GM23338 (cell line): ENCODE results near the gene SEMG1. TPM values are rescaled to one million over a fixed set of nuclear protein-coding genes. Genes with fewer than 3 reads are reported as not detected.

ENCODE experiments used
- ATAC-seq: fragments of 200-7000 bp; cut with Tn5 transposase; 3 replicates; pipeline ENCODE4 v1.9.1; 2020
- DNase-seq: peaks from one replicate; pipeline ENCODE4 v3.0.0-alpha.2; 2015; ENCODE audit warnings: low spot score
- H2AFZ ChIP-seq: fragments of 200-600 bp; sonication (generic); 2 replicates; pipeline ENCODE4 v1.8.0; 2016; ENCODE audit warnings: antibody characterized with exemption, mild to moderate bottlenecking, moderate library complexity
- H3F3A ChIP-seq: fragments of 200-600 bp; sonication (generic); replicated peaks from 2 replicates; pipeline ENCODE4 v1.8.0; 2017; ENCODE audit warnings: antibody characterized with exemption, mixed run types, low read depth
- H3K27ac ChIP-seq: fragments of 200-600 bp; sonication (generic); 2 replicates; pipeline ENCODE4 v1.6.1; 2016; ENCODE audit warnings: low read depth
- H3K27me3 ChIP-seq: fragments of 200-600 bp; sonication (generic); 2 replicates; pipeline ENCODE4 v1.8.0; 2016; ENCODE audit warnings: mild to moderate bottlenecking, mixed run types, moderate library complexity; ENCODE audit not compliant: insufficient read depth
- H3K36me3 ChIP-seq: fragments of 200-600 bp; sonication (generic); 2 replicates; pipeline ENCODE4 v1.8.0; 2016; ENCODE audit warnings: mild to moderate bottlenecking; ENCODE audit not compliant: insufficient read depth
- H3K4me1 ChIP-seq: fragments of 200-600 bp; sonication (generic); 2 replicates; pipeline ENCODE4 v1.8.0; 2016; ENCODE audit warnings: mild to moderate bottlenecking, moderate library complexity; ENCODE audit not compliant: insufficient read depth
- H3K4me2 ChIP-seq: fragments of 200-600 bp; sonication (generic); 2 replicates; pipeline ENCODE4 v1.7.1; 2017; ENCODE audit warnings: mixed run types
- H3K4me3 ChIP-seq: fragments of 200-600 bp; sonication (generic); 2 replicates; pipeline ENCODE4 v1.6.1; 2016; ENCODE audit warnings: mixed run types
- H3K79me2 ChIP-seq: fragments of 200-600 bp; sonication (generic); replicated peaks from 2 replicates; pipeline ENCODE4 v1.8.0; 2017; ENCODE audit warnings: mild to moderate bottlenecking; ENCODE audit not compliant: insufficient read depth
- H3K9me2 ChIP-seq: fragments of 200-600 bp; sonication (generic); 2 replicates; pipeline ENCODE4 v1.8.0; 2017; ENCODE audit not compliant: insufficient read depth
- H4K20me1 ChIP-seq: fragments of 200-600 bp; sonication (generic); replicated peaks from 2 replicates; pipeline ENCODE4 v1.8.0; 2017; ENCODE audit warnings: mild to moderate bottlenecking; ENCODE audit not compliant: insufficient read depth
- H3K27ac Mint-ChIP-seq: 2 replicates; pipeline ENCODE4 v1.8.0; 2020; ENCODE audit warnings: inconsistent platforms, mild to moderate bottlenecking, moderate library complexity, mixed read lengths
- H3K27me3 Mint-ChIP-seq: 3 replicates; pipeline ENCODE4 v1.8.0; 2022; ENCODE audit warnings: low read depth, mild to moderate bottlenecking, moderate library complexity, mixed read lengths, inconsistent platforms; ENCODE audit not compliant: insufficient read depth, poor library complexity
- H3K36me3 Mint-ChIP-seq: 3 replicates; pipeline ENCODE4 v1.8.0; 2021; ENCODE audit warnings: low read depth, mild to moderate bottlenecking, inconsistent platforms, moderate library complexity, mixed read lengths
- H3K4me1 Mint-ChIP-seq: 3 replicates; pipeline ENCODE4 v1.8.0; 2020; ENCODE audit warnings: mild to moderate bottlenecking, inconsistent platforms, mixed read lengths
- H3K4me3 Mint-ChIP-seq: 3 replicates; pipeline ENCODE4 v1.8.0; 2021; ENCODE audit warnings: moderate library complexity, mild to moderate bottlenecking, inconsistent platforms, mixed read lengths
- H3K9me3 Mint-ChIP-seq: 3 replicates; pipeline ENCODE4 v1.8.0; 2020; ENCODE audit warnings: moderate library complexity, mild to moderate bottlenecking, inconsistent platforms, mixed read lengths
- CTCF ChIP-seq, 2 experiments: fragments of 200-600 bp in 1 of 2; sonication (generic) in 1 of 2; conservative IDR thresholded peaks; 2 replicates each; pipeline versions ENCODE4 v1.5.1 to v1.6.1; 2016 to 2017; ENCODE audit warnings: antibody characterized with exemption in 2 of 2, low read depth in 2 of 2, mild to moderate bottlenecking in 2 of 2, moderate library complexity in 1 of 2
- ETS1 ChIP-seq: IDR thresholded peaks from 2 replicates; pipeline ENCODE4 v1.6.1; 2016; ENCODE audit warnings: antibody characterized with exemption
- EZH2phosphoT487 ChIP-seq: fragments of 200-600 bp; sonication (generic); IDR thresholded peaks from one replicate; pipeline ENCODE4 v1.8.1; 2018; ENCODE audit warnings: antibody characterized with exemption; ENCODE audit not compliant: unreplicated experiment
- JUNB ChIP-seq: IDR thresholded peaks from one replicate; pipeline ENCODE4 v1.6.1; 2016; ENCODE audit warnings: antibody characterized with exemption; ENCODE audit not compliant: unreplicated experiment
- NANOG ChIP-seq: IDR thresholded peaks from 2 replicates; pipeline ENCODE4 v1.6.1; 2016; ENCODE audit warnings: antibody characterized with exemption, borderline replicate concordance
- POLR2AphosphoS5 ChIP-seq: IDR thresholded peaks from 2 replicates; pipeline ENCODE4 v1.6.1; 2016; ENCODE audit warnings: antibody characterized with exemption, low read depth
- REST ChIP-seq: IDR thresholded peaks from one replicate; pipeline ENCODE4 v1.6.1; 2018; ENCODE audit warnings: antibody characterized with exemption; ENCODE audit not compliant: unreplicated experiment
- STAT1 ChIP-seq: IDR thresholded peaks from one replicate; pipeline ENCODE4 v1.6.1; 2016; ENCODE audit warnings: antibody characterized with exemption; ENCODE audit not compliant: unreplicated experiment
- ZNF114 ChIP-seq: fragments of 250-450 bp; sonication (Bioruptor Pico); IDR thresholded peaks from 2 replicates; pipeline ENCODE4 v1.5.0; 2020; ENCODE audit warnings: mild to moderate bottlenecking, moderate library complexity
- ZNF331 ChIP-seq: fragments of 250-450 bp; sonication (Bioruptor Pico); IDR thresholded peaks from 2 replicates; pipeline ENCODE4 v1.5.0; 2020; ENCODE audit warnings: low read depth, mild to moderate bottlenecking, moderate library complexity
- polyA plus RNA-seq: library from polyadenylated mRNA; unstranded; fragments of >200 nt; fragmentation: Nextera tagmentation; extraction: Ambion mirVana; gene quantifications from 2 replicates; pipeline ENCODE4 v1.2.1, GENCODE V29; 2016
- total RNA-seq: library from RNA; depleted of rRNA; stranded (reverse); fragments of >200 nt; shearing (Covaris generic); gene quantifications from 2 replicates; pipeline ENCODE4 v1.2.3, GENCODE V29; 2014

SEMG1 gene
- total and polyA plus RNA-seq, 2 experiments from 2014 or later, result 3.3 to 5.7 TPM

- TF ChIP-seq CTCF (conservative IDR thresholded peaks at IDR 0.05; ENCODE audit: low read depth in 2 of 2) (no peak), REST (no peak), EZH2phosphoT487 (no peak), STAT1 (no peak)
Measured at GRCh38 chr20:45189067-45189609, 17.7 kb upstream of the SEMG1 start (continued).

GRCh38 chr20:45189861-45190260 lies 17.0 kb upstream of the SEMG1 start:
- Mint-ChIP-seq H3K27ac (no peak overlapping the region), H3K4me3 (no peak overlapping the region), H3K36me3 (no peaks in the 10 kb centered on the region), H3K4me1 (no peaks in the 10 kb centered on the region), H3K27me3 (no peaks in the 10 kb centered on the region), H3K9me3 (no peaks in the 10 kb centered on the region)
- H3K27ac ChIP-seq, result no peak overlapping the region
- H3K9me2 ChIP-seq, result 0 out of 2 replicates have a peak, but pooled peaks cover 3% of the 10 kb centered on the region
- no peaks in the 10 kb centered on the region for H3K79me2 ChIP-seq
- ATAC-seq (no peak), DNase-seq (no peak)
- no peak overlapping the region; the same call in 1 of the 2 replicates for H2AFZ ChIP-seq
- H3K4me2 ChIP-seq, result no peak overlapping the region
- no peaks in the 10 kb centered on the region for H3K36me3 ChIP-seq
- TF ChIP-seq ZNF114 (no peak), JUNB (no peak), ZNF331 (no peak)
- no peaks in the 10 kb centered on the region for H3F3A ChIP-seq
- no peaks in the 10 kb centered on the region for H3K27me3 ChIP-seq
- H4K20me1 ChIP-seq, result no peaks in the 10 kb centered on the region
- no peak overlapping the region for H3K4me3 ChIP-seq
- no peaks in the 10 kb centered on the region for H3K4me1 ChIP-seq

GRCh38 chr20:45191926-45192325 lies 14.9 kb upstream of the SEMG1 start:
- no peak for ATAC-seq
- H3K79me2 ChIP-seq, result no peaks in the 10 kb centered on the region
- no peak overlapping the region for H3K4me2 ChIP-seq
- no peaks in the 10 kb centered on the region for H3K27me3 Mint-ChIP-seq
- H3F3A ChIP-seq, result no peaks in the 10 kb centered on the region
- no peaks in the 10 kb centered on the region for H3K36me3 Mint-ChIP-seq
- DNase-seq, result no peak
- H3K4me1 Mint-ChIP-seq, result no peaks in the 10 kb centered on the region
- H3K27ac Mint-ChIP-seq, result no peak overlapping the region
- H3K27ac ChIP-seq, result no peak overlapping the region
- H3K27me3 ChIP-seq, result no peaks in the 10 kb centered on the region
- H4K20me1 ChIP-seq, result no peaks in the 10 kb centered on the region
- H3K36me3 ChIP-seq, result no peaks in the 10 kb centered on the region
- H3K4me1 ChIP-seq, result no peaks in the 10 kb centered on the region
- no peak overlapping the region for H2AFZ ChIP-seq
- no peak overlapping the region for H3K4me3 Mint-ChIP-seq
- no peak overlapping the region for H3K4me3 ChIP-seq
- 0 out of 3 replicates have a peak, but pooled peaks cover 3% of the 10 kb centered on the region for H3K9me3 Mint-ChIP-seq
- H3K9me2 ChIP-seq, result 0 out of 2 replicates have a peak, but pooled peaks cover 3% of the 10 kb centered on the region
- TF ChIP-seq CTCF (conservative IDR thresholded peaks at IDR 0.05; ENCODE audit: low read depth in 2 of 2), result no peak
- TF ChIP-seq POLR2AphosphoS5, result no peak
- TF ChIP-seq EZH2phosphoT487, result no peak
- no peak for TF ChIP-seq ZNF331
- no peak for TF ChIP-seq ETS1
- no peak for TF ChIP-seq NANOG
- no peak for TF ChIP-seq REST
